GM21717 (cell line): ENCODE results near the gene ADD1.

Source experiments
- ATAC-seq: cut with Tn5 transposase; IDR thresholded peaks from one replicate; pipeline ENCODE4 v1.9.1; 2021; ENCODE audit warnings: mild to moderate bottlenecking, moderate library complexity; ENCODE audit not compliant: unreplicated experiment

Gene ADD1

GRCh38 chr4:2879026-2879425 lies 35.4 kb downstream of the ADD1 start:
- no peak for ATAC-seq

GRCh38 chr4:2881431-2881830 lies 37.8 kb downstream of the ADD1 start:
- ATAC-seq, result no peak

GRCh38 chr4:2882341-2882740 lies 38.7 kb downstream of the ADD1 start:
- no peak for ATAC-seq

GRCh38 chr4:2886161-2886560 lies 42.5 kb downstream of the ADD1 start:
- no peak for ATAC-seq

GRCh38 chr4:2886622-2887021 lies 43.0 kb downstream of the ADD1 start:
- ATAC-seq, result no peak

GRCh38 chr4:2887343-2887742 lies 43.7 kb downstream of the ADD1 start:
- ATAC-seq, result no peak

GRCh38 chr4:2888886-2889285 lies 45.2 kb downstream of the ADD1 start:
- ATAC-seq, result no peak

- no peak for ATAC-seq
These were observed 47.6 kb downstream of the ADD1 start for GRCh38 chr4:2891294-2891693.

GRCh38 chr4:2893772-2894171 lies 50.1 kb downstream of the ADD1 start:
- ATAC-seq, result no peak

- no peak for ATAC-seq
These were observed 54.4 kb downstream of the ADD1 start for GRCh38 chr4:2898001-2898400.

- ATAC-seq, result no peak
These were observed 57.1 kb downstream of the ADD1 start for GRCh38 chr4:2900741-2901140.

- ATAC-seq, result no peak
These were observed 57.5 kb downstream of the ADD1 start for GRCh38 chr4:2901186-2901585.

GRCh38 chr4:2902126-2902525 lies 58.5 kb downstream of the ADD1 start:
- ATAC-seq, result no peak

- ATAC-seq, result no peak
These were observed 61.9 kb downstream of the ADD1 start for GRCh38 chr4:2905544-2905943.

- no peak for ATAC-seq
These were observed 62.6 kb downstream of the ADD1 start for GRCh38 chr4:2906218-2906617.

GRCh38 chr4:2907226-2907625 lies 63.6 kb downstream of the ADD1 start:
- no peak for ATAC-seq

- ATAC-seq, result no peak
These were observed 64.2 kb downstream of the ADD1 start for GRCh38 chr4:2907706-2908293.

GRCh38 chr4:2908686-2909085 lies 65.0 kb downstream of the ADD1 start:
- ATAC-seq, result no peak

GRCh38 chr4:2909583-2909982 lies 65.9 kb downstream of the ADD1 start:
- ATAC-seq, result no peak

- ATAC-seq, result no peak
These were observed 66.8 kb downstream of the ADD1 start for GRCh38 chr4:2910409-2910808.

GRCh38 chr4:2911868-2912267 lies 68.2 kb downstream of the ADD1 start:
- no peak for ATAC-seq

GRCh38 chr4:2913168-2913567 lies 69.5 kb downstream of the ADD1 start:
- no peak for ATAC-seq
